Measurements from ENCODE around the gene TRIM16. TPM values are rescaled to one million over a fixed set of nuclear protein-coding genes. Genes with fewer than 3 reads are reported as not detected.
"Not testable (repeated sequence)": the region's sequence is repeated elsewhere in the genome, so short reads cannot be mapped to it uniquely, and the experiment has no call there.

TRIM16 gene
- total RNA-seq, 1 donor from 2014 or later = 20.1 TPM

DNA sequence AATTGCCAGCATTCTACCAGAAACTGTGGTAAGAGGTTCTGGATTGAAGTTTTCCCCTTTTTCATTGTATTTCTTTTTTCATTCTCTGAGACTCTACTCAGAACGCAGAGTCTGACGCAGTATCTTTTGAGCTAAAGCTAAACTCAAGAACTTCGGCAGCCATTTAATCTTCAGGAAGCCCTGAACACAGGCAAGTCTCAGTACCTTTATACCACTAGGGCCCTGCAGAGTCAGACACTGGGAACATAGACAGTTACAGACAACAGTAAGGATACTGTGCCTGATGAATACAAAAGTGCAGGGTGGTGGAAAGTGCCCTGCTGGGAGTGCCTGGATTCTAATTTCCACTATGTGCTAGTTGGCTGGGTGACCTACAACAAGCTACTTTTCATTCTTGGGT lies 976 bp downstream of the TRIM16 start:
- ATAC-seq; intact Hi-C loops (cut with DNase I); H3K27me3 ChIP-seq: not testable (repeated sequence)

DNA sequence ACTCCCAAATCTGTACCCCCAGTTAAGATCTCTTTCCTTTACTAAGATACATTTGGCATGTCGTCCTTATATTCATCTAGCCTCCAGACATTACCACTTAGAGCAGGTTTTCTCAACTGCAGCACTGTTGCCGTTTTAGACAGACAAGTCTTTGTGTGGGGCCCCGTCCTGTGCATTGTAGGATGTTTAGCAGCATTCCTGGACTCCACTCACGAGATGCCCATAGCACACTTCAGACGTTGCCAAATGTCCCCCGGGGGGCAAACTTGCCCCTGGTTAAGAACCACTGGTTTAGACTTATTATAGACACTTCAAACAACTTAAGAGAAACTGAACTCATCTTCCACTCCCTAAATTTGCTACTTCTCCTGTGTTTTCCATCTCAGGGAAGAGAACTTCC lies 8.1 kb downstream of the TRIM16 start:
- H3K36me3 ChIP-seq; H3K4me1 ChIP-seq; DNase-seq; H3K9me3 ChIP-seq; H3K27me3 ChIP-seq; ATAC-seq; H3K27ac ChIP-seq; intact Hi-C loops (cut with DNase I); H3K4me3 ChIP-seq: not testable (repeated sequence)

More for the DNA sequence above, 976 bp downstream of the TRIM16 start:
- H3K9me3 ChIP-seq, H3K4me1 ChIP-seq, H3K36me3 ChIP-seq, H3K4me3 ChIP-seq, H3K27ac ChIP-seq, DNase-seq: not testable (repeated sequence)

DNA sequence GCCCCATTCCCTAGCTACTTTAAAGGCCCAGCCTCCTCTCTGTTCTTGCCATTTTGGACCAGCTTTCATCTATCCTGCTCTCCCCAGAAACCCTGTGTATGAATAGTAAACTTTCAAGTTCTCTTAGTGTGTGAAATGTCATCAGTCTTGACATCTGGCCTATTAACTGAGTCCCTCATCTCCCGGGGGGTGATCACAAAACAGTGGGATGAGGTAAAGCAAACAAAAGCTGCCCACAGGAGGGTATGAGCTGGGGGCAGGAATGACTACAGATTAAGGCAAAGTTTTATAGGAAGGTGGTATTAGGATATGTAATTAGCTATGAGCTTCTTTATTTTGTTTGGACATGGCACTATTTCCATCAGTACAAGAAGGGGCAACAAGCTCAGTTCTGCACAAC lies 9.5 kb downstream of the TRIM16 start:
- H3K27me3 ChIP-seq; H3K9me3 ChIP-seq; intact Hi-C loops (cut with DNase I); H3K27ac ChIP-seq; H3K36me3 ChIP-seq; H3K4me1 ChIP-seq; DNase-seq; H3K4me3 ChIP-seq; ATAC-seq: not testable (repeated sequence)

DNA sequence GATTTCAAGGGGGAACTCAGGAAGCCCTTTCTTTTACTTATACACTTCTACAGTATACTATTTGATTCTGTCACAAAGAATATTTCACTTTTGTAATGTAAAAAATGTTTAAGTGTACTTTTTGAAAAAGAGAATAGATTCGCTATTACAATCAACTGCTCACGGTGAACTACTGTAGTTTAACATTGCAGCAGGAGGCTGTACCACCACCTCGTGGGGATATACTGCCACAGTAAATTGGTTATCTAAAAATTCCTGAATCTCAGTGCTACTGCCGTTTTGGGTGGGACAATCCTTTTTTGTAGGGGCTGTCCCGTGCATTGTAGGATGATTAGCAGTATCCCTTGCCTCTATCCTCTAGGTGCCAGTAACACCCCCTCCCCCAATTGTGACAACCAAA lies 14.6 kb downstream of the TRIM16 start:
- H3K27ac ChIP-seq; H3K4me3 ChIP-seq; ATAC-seq; H3K9me3 ChIP-seq; H3K4me1 ChIP-seq; DNase-seq; H3K36me3 ChIP-seq; intact Hi-C loops (cut with DNase I); H3K27me3 ChIP-seq: not testable (repeated sequence)

DNA sequence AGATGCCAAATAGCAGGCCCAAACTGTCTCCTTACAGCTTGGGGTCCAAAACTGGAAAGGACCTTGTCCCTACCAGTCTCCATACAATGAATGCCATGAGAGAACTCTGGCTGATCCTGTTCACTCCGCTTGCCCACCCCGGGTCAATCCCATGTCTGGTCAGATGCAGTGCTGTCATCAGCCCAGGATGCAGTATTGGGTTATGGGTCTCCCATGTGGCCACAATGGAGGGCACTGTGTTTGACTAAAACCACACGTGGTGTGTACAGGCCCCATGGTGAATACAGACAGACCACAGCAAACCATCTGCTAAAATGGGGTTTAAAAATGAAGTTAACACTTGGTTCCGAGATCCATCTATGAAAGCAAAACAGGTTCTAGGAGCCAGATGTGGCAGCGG lies 20.4 kb downstream of the TRIM16 start:
- no peak overlapping the region for H3K27ac ChIP-seq
- TF ChIP-seq, protein P1, sequence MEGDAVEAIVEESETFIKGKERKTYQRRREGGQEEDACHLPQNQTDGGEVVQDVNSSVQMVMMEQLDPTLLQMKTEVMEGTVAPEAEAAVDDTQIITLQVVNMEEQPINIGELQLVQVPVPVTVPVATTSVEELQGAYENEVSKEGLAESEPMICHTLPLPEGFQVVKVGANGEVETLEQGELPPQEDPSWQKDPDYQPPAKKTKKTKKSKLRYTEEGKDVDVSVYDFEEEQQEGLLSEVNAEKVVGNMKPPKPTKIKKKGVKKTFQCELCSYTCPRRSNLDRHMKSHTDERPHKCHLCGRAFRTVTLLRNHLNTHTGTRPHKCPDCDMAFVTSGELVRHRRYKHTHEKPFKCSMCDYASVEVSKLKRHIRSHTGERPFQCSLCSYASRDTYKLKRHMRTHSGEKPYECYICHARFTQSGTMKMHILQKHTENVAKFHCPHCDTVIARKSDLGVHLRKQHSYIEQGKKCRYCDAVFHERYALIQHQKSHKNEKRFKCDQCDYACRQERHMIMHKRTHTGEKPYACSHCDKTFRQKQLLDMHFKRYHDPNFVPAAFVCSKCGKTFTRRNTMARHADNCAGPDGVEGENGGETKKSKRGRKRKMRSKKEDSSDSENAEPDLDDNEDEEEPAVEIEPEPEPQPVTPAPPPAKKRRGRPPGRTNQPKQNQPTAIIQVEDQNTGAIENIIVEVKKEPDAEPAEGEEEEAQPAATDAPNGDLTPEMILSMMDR (IDR thresholded peaks at IDR 0.05) = no peak
- no peaks in the 10 kb centered on the region for H3K9me3 ChIP-seq
- H3K4me3 ChIP-seq = no peak overlapping the region
- intact Hi-C loops (cut with DNase I) = no loop called here
- DNase-seq = no peak
- no peak for ATAC-seq
- no peaks in the 10 kb centered on the region for H3K4me1 ChIP-seq
- no peaks in the 10 kb centered on the region for H3K27me3 ChIP-seq
- H3K36me3 ChIP-seq = no peaks in the 10 kb centered on the region

DNA sequence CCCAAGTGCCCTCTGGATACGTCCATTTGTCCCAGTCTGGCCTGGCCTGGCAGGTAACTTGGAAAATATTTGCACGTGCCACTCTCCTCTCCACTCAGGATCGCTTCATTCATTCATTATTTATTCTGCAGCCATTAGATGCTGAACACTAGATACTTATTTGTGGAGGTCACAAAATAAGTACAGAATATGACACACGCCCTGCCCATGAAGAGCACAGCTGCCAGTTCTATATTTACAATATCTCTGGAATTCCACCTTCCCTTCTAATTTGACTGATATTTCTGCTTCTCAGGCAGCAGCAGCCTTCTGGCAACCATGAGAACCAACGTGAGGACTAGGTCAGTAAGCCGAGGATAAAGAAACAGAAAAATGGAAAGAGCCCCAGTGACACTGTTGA lies 20.9 kb downstream of the TRIM16 start:
- DNase-seq = no peak
- ATAC-seq = no peak
- H3K36me3 ChIP-seq = no peaks in the 10 kb centered on the region
- no peaks in the 10 kb centered on the region for H3K4me1 ChIP-seq
- no peaks in the 10 kb centered on the region for H3K27me3 ChIP-seq
- H3K9me3 ChIP-seq = no peaks in the 10 kb centered on the region
- no peak overlapping the region for H3K4me3 ChIP-seq
- no peak overlapping the region for H3K27ac ChIP-seq
- intact Hi-C loops (cut with DNase I) = no loop called here
- TF ChIP-seq, protein P1 (IDR thresholded peaks at IDR 0.05) = no peak

DNA sequence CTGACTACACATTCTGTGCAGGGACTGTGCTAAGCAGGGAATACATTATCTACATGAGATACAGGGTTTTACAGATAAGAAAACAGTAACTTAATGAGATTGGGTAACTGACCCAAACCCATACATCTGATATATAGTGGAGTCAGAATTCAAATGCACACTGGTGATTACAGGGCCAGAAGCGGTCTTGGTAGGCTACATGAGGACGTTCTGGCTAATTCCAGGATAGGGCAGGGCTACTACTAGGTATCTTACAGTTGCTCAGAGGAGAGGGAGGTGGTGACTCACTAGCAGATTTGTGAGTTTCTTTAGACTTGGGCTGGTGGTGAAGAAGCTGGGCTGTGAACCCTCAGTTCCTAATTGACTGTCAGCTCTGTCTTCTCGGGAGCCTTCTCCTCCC lies 21.4 kb downstream of the TRIM16 start:
- intact Hi-C loops (cut with DNase I) = no loop called here
- no peaks in the 10 kb centered on the region for H3K36me3 ChIP-seq
- H3K4me3 ChIP-seq = no peak overlapping the region
- H3K4me1 ChIP-seq = no peaks in the 10 kb centered on the region
- H3K27ac ChIP-seq = no peak overlapping the region
- TF ChIP-seq, protein P1 (IDR thresholded peaks at IDR 0.05) = no peak
- ATAC-seq = no peak
- no peaks in the 10 kb centered on the region for H3K9me3 ChIP-seq
- no peaks in the 10 kb centered on the region for H3K27me3 ChIP-seq
- DNase-seq = no peak

DNA sequence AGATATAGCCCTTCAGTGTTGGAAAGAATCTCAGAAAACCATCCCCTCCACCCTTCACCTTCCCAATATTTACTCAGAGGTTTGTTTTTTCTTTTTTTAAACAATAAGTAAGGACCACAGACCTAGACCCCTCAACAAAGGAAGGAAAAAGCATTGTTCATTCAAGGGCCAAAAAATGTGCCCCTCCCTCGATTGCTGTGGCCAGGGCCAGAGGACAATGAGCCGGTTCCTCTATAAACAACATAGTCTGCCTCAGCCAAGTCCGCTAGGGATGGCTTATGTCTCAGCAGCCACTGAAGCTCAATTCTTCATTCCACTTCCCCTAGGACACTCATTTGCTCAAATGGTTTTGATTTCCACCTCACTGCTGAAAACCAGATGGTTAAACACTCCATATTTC lies 24.0 kb downstream of the TRIM16 start:
- TF ChIP-seq, protein P1 (IDR thresholded peaks at IDR 0.05) = no peak
- intact Hi-C loops (cut with DNase I) = no loop called here
- H3K27ac ChIP-seq = peak overlapping the region; percentile 60
- no peaks in the 10 kb centered on the region for H3K9me3 ChIP-seq
- no peaks in the 10 kb centered on the region for H3K27me3 ChIP-seq
- ATAC-seq (no peak), DNase-seq (no peak)
- H3K4me3 ChIP-seq = no peak overlapping the region
- H3K36me3 ChIP-seq = no peaks in the 10 kb centered on the region
- no peaks in the 10 kb centered on the region for H3K4me1 ChIP-seq

Measured in upper lobe of right lung (tissue), 1 donor.